GM12873 (cell line): ENCODE measurements around the gene KIAA0513.

Experiments used
- TF ChIP-seq, protein P1 (sequence below): IDR thresholded peaks from 2 replicates; pipeline ENCODE4 v1.5.1; 2012; ENCODE audit warnings: low read depth, mild to moderate bottlenecking, moderate library complexity, low read length, control low read depth; ENCODE audit not compliant: insufficient read depth; ENCODE audit errors: missing control alignments

Gene KIAA0513

DNA sequence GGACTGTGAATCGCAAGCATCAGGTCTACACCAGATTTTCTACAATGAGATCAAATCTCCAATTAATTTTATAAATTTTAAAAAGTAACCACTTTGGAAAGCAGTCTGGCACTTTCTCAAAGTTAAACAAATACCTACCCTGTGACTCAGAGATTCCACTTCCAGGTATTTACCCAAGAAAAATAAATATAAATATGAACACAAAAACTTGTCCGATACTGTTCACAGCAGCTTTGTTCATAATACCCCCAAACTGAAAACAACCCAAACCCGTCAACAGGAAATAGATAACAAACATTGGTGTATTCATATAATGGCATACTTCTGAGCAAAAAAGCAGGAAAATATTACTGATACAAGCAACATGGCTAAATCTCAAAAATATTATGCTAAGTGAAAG, 28.4 kb upstream of the KIAA0513 start:
- TF ChIP-seq, protein P1, sequence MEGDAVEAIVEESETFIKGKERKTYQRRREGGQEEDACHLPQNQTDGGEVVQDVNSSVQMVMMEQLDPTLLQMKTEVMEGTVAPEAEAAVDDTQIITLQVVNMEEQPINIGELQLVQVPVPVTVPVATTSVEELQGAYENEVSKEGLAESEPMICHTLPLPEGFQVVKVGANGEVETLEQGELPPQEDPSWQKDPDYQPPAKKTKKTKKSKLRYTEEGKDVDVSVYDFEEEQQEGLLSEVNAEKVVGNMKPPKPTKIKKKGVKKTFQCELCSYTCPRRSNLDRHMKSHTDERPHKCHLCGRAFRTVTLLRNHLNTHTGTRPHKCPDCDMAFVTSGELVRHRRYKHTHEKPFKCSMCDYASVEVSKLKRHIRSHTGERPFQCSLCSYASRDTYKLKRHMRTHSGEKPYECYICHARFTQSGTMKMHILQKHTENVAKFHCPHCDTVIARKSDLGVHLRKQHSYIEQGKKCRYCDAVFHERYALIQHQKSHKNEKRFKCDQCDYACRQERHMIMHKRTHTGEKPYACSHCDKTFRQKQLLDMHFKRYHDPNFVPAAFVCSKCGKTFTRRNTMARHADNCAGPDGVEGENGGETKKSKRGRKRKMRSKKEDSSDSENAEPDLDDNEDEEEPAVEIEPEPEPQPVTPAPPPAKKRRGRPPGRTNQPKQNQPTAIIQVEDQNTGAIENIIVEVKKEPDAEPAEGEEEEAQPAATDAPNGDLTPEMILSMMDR = no peak

DNA sequence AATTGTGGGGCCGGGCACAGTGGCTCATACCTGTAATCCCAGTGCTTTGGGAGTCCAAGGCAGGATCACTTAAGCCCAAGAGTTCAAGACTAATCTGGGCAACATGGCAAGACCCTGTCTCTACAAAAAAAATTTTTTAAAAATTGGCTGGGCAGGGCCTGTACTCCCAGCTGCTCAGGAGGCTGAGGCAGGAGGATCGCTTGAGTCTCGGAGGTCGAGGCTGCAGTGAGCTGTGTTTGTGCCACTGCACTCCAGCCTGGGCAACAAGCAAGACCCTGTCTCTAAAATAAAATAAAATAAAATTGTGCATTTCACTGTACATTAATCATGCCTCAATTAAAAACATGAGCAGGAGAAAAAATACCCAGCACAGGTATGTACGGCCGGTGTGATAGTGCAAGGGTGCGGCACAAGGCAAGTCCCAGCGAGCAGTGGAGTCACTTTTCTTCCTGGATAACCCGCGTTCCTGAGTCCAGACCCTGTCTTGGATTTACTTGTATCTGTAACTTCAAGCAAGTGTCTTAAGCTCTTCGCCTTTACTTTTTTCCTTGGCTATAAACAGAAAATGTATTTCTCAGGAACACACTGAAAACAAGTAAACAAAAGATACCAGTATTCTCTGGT, 27.6 kb upstream of the KIAA0513 start:
- TF ChIP-seq, protein P1 = no peak

DNA sequence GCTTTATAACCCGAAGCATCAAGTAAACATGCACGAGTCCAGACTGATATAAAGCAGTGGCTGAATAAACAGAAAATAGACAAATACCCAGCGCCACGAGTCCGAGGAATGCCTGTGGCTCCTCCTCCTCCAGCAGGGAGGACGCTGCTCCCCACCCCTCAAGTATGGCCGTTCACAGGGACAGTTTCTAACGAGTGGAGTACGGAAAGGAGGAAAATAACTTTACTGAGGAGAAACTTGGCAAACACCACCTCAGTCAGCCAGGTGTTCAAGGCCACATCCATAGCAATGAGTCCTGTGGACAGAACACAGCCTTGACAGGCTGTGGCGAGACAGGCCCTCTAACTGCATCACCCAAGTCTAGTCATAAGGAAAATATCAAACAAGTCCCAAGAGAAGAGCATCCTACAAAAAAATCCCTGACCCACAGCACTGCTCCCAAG, 25.5 kb upstream of the KIAA0513 start:
- TF ChIP-seq, protein P1 = no peak

DNA sequence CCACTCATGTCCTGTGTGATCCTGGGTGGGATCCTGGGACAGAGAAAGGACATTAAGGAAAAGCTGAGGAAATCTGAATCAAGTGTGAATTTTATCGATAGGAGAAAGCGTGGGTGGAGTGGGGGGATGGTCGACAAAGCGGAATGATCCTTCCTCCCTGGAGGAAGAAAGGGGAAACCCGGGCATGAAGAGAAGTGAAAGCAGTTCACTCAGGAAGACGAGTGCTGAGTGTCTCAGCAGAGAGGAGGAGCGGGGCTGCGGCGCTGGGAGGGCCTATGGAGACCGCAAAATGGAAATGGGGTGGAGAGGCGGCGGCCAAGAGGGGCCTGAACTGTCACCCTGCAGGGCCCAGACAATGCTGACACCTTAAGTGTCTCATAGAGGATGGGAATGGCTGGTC, 25.0 kb upstream of the KIAA0513 start:
- TF ChIP-seq, protein P1 = no peak

DNA sequence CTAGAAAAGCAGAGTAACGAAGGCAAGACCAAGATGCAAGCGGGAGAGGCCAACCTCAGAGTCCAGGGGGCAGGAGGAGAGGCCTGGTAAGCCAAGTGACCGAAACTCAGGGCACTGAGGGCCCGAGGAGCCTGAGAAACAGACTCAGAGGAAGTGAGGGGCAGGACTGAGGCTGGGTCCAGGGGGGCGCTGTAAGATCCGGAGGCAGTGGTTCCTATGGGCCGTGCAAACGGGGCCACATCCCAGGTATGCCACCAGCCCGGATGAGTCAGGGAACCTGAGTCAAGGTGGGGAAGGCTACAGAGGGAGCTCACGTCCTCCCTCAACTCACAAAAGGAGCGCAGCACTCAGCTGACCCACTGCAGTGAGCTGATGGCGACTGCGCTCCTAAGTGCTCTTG, 24.5 kb upstream of the KIAA0513 start:
- TF ChIP-seq, protein P1 = no peak

DNA sequence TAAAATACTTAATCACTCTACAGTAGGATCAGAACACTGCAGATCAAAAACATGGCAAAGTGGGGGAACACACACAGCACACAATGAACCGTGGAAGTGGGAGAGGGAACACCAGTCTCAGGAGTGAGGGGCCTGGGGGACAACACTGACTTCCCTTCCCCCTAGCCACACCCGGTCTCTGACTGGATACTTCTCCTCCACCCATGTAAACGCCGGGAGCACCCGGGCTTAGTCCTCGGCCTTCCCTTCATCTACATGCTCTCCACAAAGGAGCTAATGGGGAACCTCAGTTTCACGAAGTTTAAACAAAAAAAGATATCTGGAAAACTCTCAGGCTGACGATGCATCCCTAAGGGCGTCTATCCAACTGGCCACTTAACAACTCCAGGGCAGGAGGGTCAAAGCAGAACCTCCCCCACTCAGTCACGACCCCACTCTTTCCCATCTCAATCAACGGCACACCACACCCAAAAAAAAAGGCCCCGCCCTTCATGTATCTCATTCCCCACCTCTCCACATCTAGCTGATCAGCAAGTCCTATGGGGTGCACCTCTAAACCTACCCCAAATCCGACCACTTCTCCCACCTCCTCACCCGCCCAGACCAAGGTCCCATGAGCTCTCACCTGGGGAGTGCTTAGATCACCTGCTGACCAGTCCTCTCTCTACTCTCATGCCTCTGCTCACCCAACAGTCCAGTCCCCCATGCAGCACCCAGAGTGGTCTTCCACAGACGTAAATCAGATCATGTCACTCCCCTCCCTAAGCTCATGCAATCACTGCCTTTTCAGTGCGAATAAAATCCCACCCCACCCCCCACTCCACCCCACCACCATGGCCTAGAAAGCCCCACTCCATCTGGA, 23.6 kb upstream of the KIAA0513 start:
- TF ChIP-seq, protein P1 = no peak

DNA sequence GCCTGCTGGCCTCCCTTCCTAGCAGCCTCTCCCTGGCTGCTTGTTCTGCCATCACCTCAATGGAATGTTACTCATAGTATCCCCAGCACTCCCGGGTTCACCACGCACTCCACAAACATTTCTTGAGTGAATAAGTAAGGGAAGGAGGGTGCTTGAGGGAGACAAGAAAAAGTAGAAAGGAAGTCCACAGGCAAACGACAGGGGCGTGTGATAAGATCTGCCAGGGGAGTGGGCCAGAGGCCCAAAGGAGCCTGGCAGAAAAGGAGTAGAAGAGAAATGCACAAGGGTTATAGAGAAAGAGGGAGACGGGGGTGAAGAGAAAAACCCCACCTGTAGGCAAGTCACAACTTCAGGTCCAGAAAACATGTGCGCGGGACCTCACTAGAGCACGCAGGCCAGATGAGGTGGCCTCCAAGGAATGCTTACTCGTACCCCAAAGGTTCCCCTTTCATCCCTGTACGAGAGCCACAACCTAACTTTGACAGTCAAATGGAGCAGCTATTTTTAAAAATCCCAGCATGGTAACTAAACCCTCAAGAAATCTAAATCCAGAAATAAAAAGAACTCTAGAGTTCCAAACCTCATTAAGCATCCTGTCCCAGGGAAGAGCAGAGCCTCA, 22.9 kb upstream of the KIAA0513 start:
- TF ChIP-seq, protein P1 = no peak
